SK-MEL-5 (cell line): ENCODE measurements around the gene MICAL3. TPM values are rescaled to one million over a fixed set of nuclear protein-coding genes. Genes with fewer than 3 reads are reported as not detected.
"Not testable (repeated sequence)": the region's sequence is repeated elsewhere in the genome, so short reads cannot be mapped to it uniquely, and the experiment has no call there.

Experiments used
- DNase-seq: peaks from one replicate; pipeline ENCODE4 v3.0.0-alpha.2; 2016; ENCODE audit warnings: low read depth, low spot score
- in situ Hi-C: cut with HindIII; loops from 2 replicates; pipeline ENCODE4 v1.10.0; 2016; ENCODE audit warnings: low sequenced_read_pairs, high pct_unique_total_duplicates, low pct_unique_long_range_greater_than_20kb
- total RNA-seq: library from RNA; depleted of rRNA; stranded (reverse); fragments of >200 nt; shearing (Covaris generic); gene quantifications from 2 replicates; pipeline ENCODE4 v1.2.3, GENCODE V29; 2014

The MICAL3 gene
- total RNA-seq, 1 experiment from 2014 or later = 36.6 TPM

DNA sequence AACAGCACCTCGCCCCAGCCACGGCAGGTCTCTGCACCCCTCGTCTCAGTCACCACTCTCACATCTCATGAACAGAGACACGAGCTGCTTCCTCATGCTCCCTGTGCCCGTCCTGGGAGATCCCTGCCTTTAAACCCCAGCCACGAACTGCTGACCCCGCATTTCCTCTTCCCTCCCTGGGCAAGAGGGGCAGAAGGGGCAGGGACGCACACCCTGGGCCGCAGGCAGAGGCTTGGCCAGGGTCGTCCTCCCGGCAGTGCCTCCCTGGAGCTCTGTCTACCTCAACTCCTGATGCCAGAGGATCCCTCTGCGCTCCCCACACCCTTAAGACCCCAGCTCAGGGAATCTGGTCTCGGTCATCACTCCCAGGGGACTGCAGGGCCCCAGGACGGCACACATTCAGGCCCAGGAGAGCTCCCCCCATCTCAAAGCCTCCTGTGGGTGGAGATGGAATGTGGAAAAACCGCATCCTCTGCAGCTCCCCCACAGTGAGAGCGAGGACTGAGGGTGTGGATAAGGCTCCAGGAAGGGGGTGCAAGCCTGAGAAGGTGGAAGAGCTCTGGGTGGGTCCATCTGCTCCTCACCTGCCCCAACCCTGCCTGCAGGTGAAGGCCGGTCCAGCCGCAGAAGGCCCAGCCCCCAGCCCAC lies 251.3 kb downstream of the MICAL3 start:
- no peak for DNase-seq
- in situ Hi-C loops = no loop called here

- in situ Hi-C loops = no loop called here
- no peak for DNase-seq
Observed at GRCh38 chr22:17772249-17772957, 252.0 kb downstream of the MICAL3 start.

DNA sequence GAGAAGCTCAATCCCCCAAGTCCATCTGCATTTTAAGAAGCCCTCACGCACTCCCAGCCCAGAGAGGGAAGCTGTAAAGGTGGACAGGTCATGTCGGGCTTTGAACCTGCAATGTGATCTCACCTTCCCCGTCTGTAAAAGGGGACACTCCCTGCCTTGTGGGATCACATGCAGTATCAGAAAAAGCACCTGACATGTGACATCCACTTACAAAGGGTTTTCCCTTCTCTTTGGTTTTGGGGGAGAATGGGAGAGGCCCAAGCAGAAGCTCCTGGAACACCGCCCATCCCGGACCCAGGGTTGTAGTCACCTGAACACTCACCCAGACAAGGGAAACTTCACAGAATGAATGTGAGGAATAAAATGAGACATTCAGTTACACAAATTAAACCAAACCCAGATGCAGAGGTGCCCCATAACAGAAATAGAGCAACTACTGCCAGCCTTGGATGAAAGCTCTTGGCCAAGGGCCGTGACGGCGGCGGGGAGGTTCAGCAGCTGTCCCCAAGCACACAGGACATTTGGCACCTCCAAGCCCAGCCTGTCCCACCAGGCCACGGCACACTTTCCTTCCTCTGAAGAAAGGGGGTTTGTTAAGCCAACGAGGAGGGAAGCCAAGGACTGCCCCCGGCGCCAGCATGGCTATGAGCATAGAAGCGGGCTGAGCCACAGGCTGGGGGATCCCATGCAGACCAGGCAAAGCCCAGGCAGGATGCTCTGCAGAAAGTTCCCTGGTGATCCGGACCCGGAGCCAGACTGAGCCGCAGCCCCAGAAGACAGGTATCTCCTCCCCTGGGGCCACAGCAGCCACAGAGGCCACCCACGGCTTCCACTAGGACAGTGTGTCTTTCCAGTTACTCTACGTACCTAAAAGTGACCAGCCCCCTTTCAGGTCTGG lies 253.9 kb downstream of the MICAL3 start:
- DNase-seq = no peak
- in situ Hi-C loops = no loop called here

- in situ Hi-C loops = no loop called here
- DNase-seq = no peak
Observed at GRCh38 chr22:17769716-17770082, 254.7 kb downstream of the MICAL3 start.

DNA sequence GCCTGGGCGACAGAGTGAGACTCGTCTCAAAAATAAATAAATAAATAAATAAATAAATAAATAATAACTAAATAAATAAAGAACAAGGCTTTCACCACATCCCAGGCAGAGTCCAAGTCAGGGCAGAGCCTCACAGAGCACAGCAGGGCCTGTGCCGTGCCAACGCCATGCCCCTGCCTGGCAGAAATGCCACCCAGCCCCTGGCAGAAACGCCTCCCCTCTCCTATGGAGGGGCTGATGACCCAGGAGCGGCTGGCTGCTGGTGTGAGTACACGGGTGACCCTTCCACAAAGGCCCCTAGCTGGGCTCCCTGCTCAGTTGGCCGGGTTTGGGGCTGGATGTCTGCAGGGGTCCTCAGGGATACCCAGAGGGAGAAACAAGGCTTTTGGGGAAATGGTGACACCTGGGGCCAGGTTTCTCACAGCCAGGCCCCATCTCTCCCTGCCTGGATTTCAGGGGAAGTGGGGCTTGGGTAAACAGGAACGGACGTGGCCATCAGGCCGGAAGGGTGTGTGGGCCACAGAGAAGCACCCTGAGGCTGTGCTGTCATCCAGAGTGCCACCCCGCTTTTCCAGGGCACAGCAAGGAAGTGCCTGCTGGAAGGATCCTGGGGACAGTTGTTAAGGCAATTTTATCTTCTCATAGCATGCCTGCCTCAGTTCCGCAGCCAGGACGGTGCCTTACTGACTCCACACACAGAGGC lies 255.2 kb downstream of the MICAL3 start:
- no peak for DNase-seq
- in situ Hi-C loops = no loop called here

- in situ Hi-C loops = no loop called here
Observed at GRCh38 chr22:17767233-17768065, 256.9 kb downstream of the MICAL3 start.

DNA sequence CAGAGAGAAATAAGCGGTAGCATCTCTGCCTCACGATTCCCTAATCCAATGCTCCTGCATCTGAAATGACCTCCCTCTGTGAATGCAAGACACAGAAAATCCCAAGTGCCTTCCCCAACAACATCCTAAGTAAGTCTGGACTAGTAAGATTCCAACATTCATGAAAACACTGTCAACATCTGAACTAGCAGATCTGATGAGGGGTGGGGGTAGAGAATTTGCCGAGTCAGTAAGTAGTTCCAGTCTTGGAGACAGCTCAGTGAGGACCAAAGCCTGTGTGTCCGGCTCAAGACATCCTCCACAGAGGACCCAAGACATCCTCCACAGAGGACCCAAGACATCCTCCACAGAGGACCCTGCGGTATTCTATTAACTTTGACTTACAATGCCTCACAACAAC lies 259.5 kb downstream of the MICAL3 start:
- DNase-seq, in situ Hi-C loops: not testable (repeated sequence)

More at GRCh38 chr22:17767233-17768065, 256.9 kb downstream of the MICAL3 start:
- DNase-seq = no peak

GRCh38 chr22:17764036-17764435 lies 260.3 kb downstream of the MICAL3 start:
- in situ Hi-C loops = no loop called here
- no peak for DNase-seq

DNA sequence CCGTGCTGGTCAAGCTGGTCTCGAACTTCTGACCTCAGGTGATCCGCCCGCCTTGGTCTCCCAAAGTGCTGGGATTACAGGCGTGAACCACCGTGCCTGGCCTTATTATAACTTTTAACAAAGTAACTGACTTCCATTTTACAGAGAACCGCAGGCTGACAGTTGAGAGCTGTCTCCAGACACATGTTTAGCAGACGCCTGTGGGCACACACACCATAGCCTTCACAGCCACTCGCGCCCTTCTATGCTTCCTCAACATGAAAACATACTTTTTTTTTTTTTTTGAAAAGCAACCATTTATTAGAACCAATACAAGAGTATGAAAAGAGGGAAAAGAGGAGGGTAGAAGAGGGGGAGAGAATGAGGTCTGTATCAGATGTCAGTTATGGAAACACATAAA lies 260.9 kb downstream of the MICAL3 start:
- in situ Hi-C loops, DNase-seq: not testable (repeated sequence)

GRCh38 chr22:17761138-17761488 lies 263.2 kb downstream of the MICAL3 start:
- no peak for DNase-seq

DNA sequence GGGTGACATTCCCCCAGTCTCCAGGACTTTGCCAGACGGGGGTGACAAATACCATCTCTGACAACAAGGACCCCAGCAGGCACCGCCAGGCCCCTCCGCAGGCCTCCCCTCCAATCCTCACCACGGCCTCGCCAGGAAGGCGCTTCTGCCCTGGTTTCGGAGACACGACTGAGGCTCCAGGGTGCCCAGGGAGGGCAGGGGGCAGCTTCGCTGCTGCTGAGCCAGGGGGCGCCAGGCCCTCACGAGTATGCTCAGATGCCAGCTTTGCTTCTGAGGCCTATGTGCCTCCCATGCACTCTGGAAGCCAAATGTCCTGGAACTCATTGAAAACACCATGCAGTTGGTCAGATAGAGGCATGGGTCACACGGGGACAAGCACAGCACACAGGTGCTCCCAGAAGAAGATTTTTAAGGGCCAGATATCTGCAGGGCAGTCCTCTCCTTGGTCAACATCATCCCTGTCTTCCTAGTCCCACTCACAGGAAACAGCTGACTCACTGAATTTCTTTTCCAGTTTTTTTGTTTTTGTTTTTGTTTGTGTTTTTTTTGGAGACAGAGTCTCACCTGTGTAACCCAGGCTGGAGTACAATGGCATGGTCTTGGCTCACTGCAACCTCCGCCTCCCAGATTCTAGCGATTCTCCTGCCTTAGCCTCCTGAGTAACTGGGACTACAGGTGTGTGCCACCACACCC lies 270.0 kb downstream of the MICAL3 start:
- peak; percentile 36 for DNase-seq
- in situ Hi-C loops = no loop called here

More at GRCh38 chr22:17761138-17761488, 263.2 kb downstream of the MICAL3 start:
- in situ Hi-C loops = no loop called here

DNA sequence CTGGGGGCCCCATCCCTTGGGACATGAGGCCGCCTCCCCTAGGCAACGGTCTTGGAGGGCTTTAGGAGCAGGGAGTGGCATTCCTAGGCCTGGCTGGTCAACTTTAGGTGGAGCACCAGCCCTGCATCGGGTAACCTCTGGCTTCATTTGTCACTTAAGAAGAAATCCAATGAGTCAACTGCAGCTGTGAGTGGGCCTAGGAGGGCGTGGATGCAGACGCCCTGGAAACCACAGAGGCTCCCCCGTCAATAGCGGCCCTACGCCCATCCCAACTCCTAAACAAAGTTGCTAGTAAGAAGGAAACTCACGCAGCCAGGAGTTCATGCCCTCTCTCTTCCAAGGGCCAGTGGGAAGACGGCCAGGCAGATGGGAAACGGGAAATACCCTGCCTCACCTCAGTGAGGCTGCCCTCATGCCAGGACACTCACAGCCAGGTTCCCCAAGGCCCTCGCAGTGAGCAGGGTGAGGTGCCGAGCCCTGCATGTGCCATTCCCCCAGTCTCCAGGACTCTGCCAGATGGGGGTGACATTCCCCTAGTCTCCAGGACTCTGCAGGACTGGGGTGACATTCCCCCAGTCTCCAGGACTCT lies 270.9 kb downstream of the MICAL3 start:
- no peak for DNase-seq
- in situ Hi-C loops = no loop called here

- in situ Hi-C loops = no loop called here
- no peak for DNase-seq
Observed at GRCh38 chr22:17751596-17751995, 272.8 kb downstream of the MICAL3 start.

DNA sequence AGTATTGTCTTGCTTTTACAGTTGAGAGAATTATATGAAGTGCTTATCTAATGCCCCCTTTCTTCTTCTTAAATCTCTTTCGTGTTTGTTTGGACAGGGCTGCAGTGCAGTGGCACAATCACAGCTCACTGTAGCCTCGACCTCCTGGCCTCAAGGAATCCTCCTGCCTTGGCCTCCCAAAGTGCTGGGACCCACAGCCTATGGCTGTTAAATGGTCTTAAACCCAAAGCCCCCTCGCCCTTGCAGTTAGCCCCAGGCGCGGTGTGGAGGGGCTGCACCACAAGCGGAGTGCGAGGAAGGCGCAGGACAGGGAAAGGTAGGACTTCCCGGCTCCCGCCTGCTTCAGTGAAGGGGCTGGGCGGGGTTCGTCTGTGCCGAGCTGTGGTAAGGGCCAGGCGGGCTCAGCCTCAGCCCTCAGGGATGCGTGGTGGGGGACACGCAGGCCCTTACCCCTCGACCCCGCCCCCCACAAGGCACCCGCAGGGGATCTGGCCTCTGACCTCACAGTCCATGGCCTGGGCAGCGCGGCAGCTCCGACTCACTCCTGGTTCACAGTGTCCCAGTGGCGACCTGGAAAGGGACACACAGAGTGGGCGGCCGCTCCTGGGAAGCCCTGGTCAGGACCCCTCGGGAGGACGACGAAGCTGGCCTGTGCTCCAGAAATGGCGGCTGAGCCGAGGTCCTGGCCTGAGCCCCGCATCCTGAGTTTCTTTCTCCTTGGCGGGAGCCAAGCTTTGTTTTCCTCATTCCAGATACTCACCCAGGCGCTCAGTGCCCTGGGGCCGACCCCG lies 274.6 kb downstream of the MICAL3 start:
- in situ Hi-C loops = no loop called here
- DNase-seq = no peak

GRCh38 chr22:17748555-17749353 lies 275.6 kb downstream of the MICAL3 start:
- no peak for DNase-seq
- in situ Hi-C loops = no loop called here
